Activated CD4-positive, alpha-beta memory T cell treated with anti-CD3 and anti-CD28 coated beads for 36 hours (primary cell): ENCODE results near the gene TFAP2B. TPM values are rescaled to one million over a fixed set of nuclear protein-coding genes. Genes with fewer than 3 reads are reported as not detected.

ENCODE experiments used
- CTCF ChIA-PET: fragments of 350-600 bp; sonication (Branson Sonifier 250); formaldehyde crosslinking; loops from one replicate; lab custom pipeline; 2021; ENCODE audit warnings: antibody characterized with exemption, inconsistent platforms; lab: Charles Lee
- POLR2A ChIA-PET: fragments of 350-600 bp; sonication (Branson Sonifier 250); formaldehyde crosslinking; loops from one replicate; lab custom pipeline; 2021; ENCODE audit warnings: antibody characterized with exemption; lab: Charles Lee
- DNase-seq: peaks from one replicate; pipeline ENCODE4 v3.0.0-alpha.2; 2020
- H3K27ac Mint-ChIP-seq: one replicate; pipeline ENCODE4 v1.8.0; 2021; ENCODE audit warnings: mixed read lengths
- H3K27me3 Mint-ChIP-seq: one replicate; pipeline ENCODE4 v1.8.0; 2021; ENCODE audit warnings: mixed read lengths
- H3K36me3 Mint-ChIP-seq: one replicate; pipeline ENCODE4 v1.8.0; 2021; ENCODE audit warnings: mixed read lengths
- H3K4me1 Mint-ChIP-seq: one replicate; pipeline ENCODE4 v1.8.0; 2021; ENCODE audit warnings: low read depth, mixed read lengths
- H3K4me3 Mint-ChIP-seq: one replicate; pipeline ENCODE4 v1.8.0; 2021; ENCODE audit warnings: mild to moderate bottlenecking, mixed read lengths
- H3K9me3 Mint-ChIP-seq: one replicate; pipeline ENCODE4 v1.8.0; 2021; ENCODE audit warnings: mixed read lengths
- intact Hi-C: fragments of 100-400 bp; cut with micrococcal nuclease; formaldehyde crosslinking; loops from one replicate; pipeline ENCODE4 v1.15.1; 2023
- total RNA-seq, 2 experiments: library from RNA; stranded (reverse); gene quantifications; one replicate each; pipeline ENCODE4 v1.2.3, GENCODE V29; 2021

The TFAP2B gene
- total RNA-seq, 2 experiments from 2014 or later: not detected

GRCh38 chr6:50861692-50862091, 43.0 kb downstream of the TFAP2B start:
- no peaks in the 10 kb centered on the region for H3K4me1 Mint-ChIP-seq
- DNase-seq: no peak
- no peak overlapping the region for H3K4me3 Mint-ChIP-seq
- no peaks in the 10 kb centered on the region for H3K36me3 Mint-ChIP-seq
- H3K27me3 Mint-ChIP-seq: no peaks in the 10 kb centered on the region
- peaks cover 8% of the 10 kb centered on the region for H3K9me3 Mint-ChIP-seq
- intact Hi-C loops: no loop called here
- CTCF ChIA-PET: no interaction called here
- POLR2A ChIA-PET: no interaction called here
- no peak overlapping the region for H3K27ac Mint-ChIP-seq

- H3K27ac Mint-ChIP-seq: no peak overlapping the region
- H3K27me3 Mint-ChIP-seq: no peaks in the 10 kb centered on the region
- no peak overlapping the region for H3K4me3 Mint-ChIP-seq
- POLR2A ChIA-PET: no interaction called here
- DNase-seq: no peak
- no peaks in the 10 kb centered on the region for H3K4me1 Mint-ChIP-seq
- CTCF ChIA-PET: no interaction called here
- intact Hi-C loops: no loop called here
- H3K36me3 Mint-ChIP-seq: no peaks in the 10 kb centered on the region
- H3K9me3 Mint-ChIP-seq: peaks cover 8% of the 10 kb centered on the region
Measured at GRCh38 chr6:50862176-50862575, 43.5 kb downstream of the TFAP2B start.

DNA sequence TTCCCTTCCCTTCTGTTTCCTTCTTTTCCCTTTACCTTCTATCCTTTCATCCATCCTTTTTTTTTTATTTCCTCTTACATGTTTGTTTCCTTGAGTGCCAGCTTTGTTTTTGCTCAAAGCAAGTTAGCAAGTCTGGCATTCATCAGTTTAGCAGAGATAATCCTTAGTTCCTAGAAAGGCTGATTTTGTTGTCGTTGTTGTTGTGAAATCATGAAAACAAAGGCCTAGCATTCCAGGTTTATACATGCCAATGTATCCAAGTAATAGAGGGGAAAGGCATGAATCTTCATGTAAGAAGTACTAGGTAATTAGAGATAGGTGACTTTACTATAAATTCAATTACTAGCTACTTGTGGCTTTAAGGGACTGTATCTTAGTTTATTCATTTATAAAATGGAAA, 45.9 kb downstream of the TFAP2B start:
- Mint-ChIP-seq H3K36me3 (no peaks in the 10 kb centered on the region), H3K4me3 (no peak overlapping the region), H3K4me1 (no peaks in the 10 kb centered on the region), H3K9me3 (peaks cover 3% of the 10 kb centered on the region), H3K27me3 (no peaks in the 10 kb centered on the region), H3K27ac (no peak overlapping the region)
- DNase-seq: no peak
- POLR2A ChIA-PET: no interaction called here
- CTCF ChIA-PET: no interaction called here
- intact Hi-C loops: no loop called here

- POLR2A ChIA-PET: no interaction called here
- no peaks in the 10 kb centered on the region for H3K36me3 Mint-ChIP-seq
- no peaks in the 10 kb centered on the region for H3K9me3 Mint-ChIP-seq
- H3K27me3 Mint-ChIP-seq: no peaks in the 10 kb centered on the region
- intact Hi-C loops: no loop called here
- H3K4me3 Mint-ChIP-seq: no peak overlapping the region
- DNase-seq: no peak
- no peak overlapping the region for H3K27ac Mint-ChIP-seq
- H3K4me1 Mint-ChIP-seq: no peaks in the 10 kb centered on the region
- CTCF ChIA-PET: no interaction called here
Measured at GRCh38 chr6:50868466-50868865, 49.8 kb downstream of the TFAP2B start.

GRCh38 chr6:50873167-50873566, 54.5 kb downstream of the TFAP2B start:
- Mint-ChIP-seq H3K36me3 (no peaks in the 10 kb centered on the region), H3K27ac (no peak overlapping the region), H3K4me1 (no peaks in the 10 kb centered on the region), H3K27me3 (no peaks in the 10 kb centered on the region), H3K4me3 (no peak overlapping the region), H3K9me3 (no peaks in the 10 kb centered on the region)
- no peak for DNase-seq
- ChIA-PET CTCF (no interaction called here), POLR2A (no interaction called here)
- intact Hi-C loops: no loop called here

- POLR2A ChIA-PET: no interaction called here
- H3K4me3 Mint-ChIP-seq: no peak overlapping the region
- CTCF ChIA-PET: interaction anchor here (0.7 kb wide), 1 partner anchor 1586 kb away, joined by 4 read pairs; no protein-coding TSS in a partner anchor
- H3K27ac Mint-ChIP-seq: no peak overlapping the region
- intact Hi-C loops: no loop called here
- no peaks in the 10 kb centered on the region for H3K4me1 Mint-ChIP-seq
- H3K27me3 Mint-ChIP-seq: no peaks in the 10 kb centered on the region
- no peak for DNase-seq
- no peaks in the 10 kb centered on the region for H3K36me3 Mint-ChIP-seq
- no peaks in the 10 kb centered on the region for H3K9me3 Mint-ChIP-seq
Measured at GRCh38 chr6:50884364-50884763, 65.7 kb downstream of the TFAP2B start.

GRCh38 chr6:50887112-50887511, 68.4 kb downstream of the TFAP2B start:
- no peaks in the 10 kb centered on the region for H3K27me3 Mint-ChIP-seq
- H3K4me1 Mint-ChIP-seq: no peaks in the 10 kb centered on the region
- H3K4me3 Mint-ChIP-seq: no peak overlapping the region
- ChIA-PET POLR2A (no interaction called here), CTCF (no interaction called here)
- no peak overlapping the region for H3K27ac Mint-ChIP-seq
- H3K36me3 Mint-ChIP-seq: no peaks in the 10 kb centered on the region
- intact Hi-C loops: no loop called here
- peaks cover 1% of the 10 kb centered on the region for H3K9me3 Mint-ChIP-seq
- no peak for DNase-seq

- intact Hi-C loops: no loop called here
- Mint-ChIP-seq H3K36me3 (no peaks in the 10 kb centered on the region), H3K9me3 (peaks cover 1% of the 10 kb centered on the region), H3K27ac (no peak overlapping the region), H3K27me3 (no peaks in the 10 kb centered on the region), H3K4me3 (no peak overlapping the region), H3K4me1 (no peaks in the 10 kb centered on the region)
- ChIA-PET CTCF (no interaction called here), POLR2A (no interaction called here)
- DNase-seq: no peak
Measured at GRCh38 chr6:50889497-50889896, 70.8 kb downstream of the TFAP2B start.

DNA sequence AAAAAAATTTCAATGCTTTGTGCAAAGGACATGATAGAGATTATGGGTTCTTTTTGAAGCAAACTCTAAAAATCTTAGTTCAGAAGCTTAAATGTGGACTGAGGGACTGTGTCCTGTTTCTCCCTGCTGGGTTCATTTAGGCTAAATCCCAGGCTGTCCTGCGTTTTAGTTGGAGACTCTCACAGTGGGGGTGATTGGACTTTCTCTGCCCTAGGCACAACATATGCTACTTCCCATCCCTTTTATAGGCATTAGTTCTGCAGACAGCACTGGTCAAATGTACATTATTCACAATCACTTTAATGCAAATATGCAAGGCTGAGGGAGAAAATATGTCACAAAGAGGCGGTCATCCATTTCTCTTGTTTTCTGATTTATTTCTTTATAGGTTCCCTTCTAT, 71.3 kb downstream of the TFAP2B start:
- Mint-ChIP-seq H3K36me3 (no peaks in the 10 kb centered on the region), H3K27ac (no peak overlapping the region), H3K27me3 (no peaks in the 10 kb centered on the region), H3K4me3 (no peak overlapping the region), H3K4me1 (no peaks in the 10 kb centered on the region), H3K9me3 (peaks cover 1% of the 10 kb centered on the region)
- ChIA-PET POLR2A (no interaction called here), CTCF (no interaction called here)
- DNase-seq: no peak
- intact Hi-C loops: no loop called here

GRCh38 chr6:50890579-50890978, 71.9 kb downstream of the TFAP2B start:
- POLR2A ChIA-PET: no interaction called here
- intact Hi-C loops: no loop called here
- CTCF ChIA-PET: no interaction called here

DNA sequence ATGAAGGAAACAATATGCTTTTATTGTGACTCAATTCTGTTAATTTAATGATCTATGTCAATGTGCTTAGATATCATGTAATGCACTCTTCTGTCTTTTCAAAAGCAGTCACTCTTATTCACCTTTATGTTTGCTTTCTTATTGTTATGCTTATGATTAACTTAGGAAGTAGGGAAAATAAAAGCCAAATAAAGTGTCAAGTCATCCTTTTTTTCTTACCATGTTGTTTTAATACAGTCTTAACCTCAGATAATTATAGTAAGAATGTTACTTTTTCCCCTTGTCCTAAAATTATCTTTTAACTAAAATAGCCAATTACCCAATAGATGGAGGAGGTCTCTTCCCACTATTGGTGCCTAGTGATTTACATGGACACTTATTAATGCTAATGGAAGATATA, 72.6 kb downstream of the TFAP2B start:
- no peak overlapping the region for H3K27ac Mint-ChIP-seq

More at GRCh38 chr6:50890579-50890978, 71.9 kb downstream of the TFAP2B start:
- no peak for DNase-seq
- H3K4me3 Mint-ChIP-seq: no peak overlapping the region
- no peak overlapping the region for H3K27ac Mint-ChIP-seq
- no peaks in the 10 kb centered on the region for H3K4me1 Mint-ChIP-seq
- H3K27me3 Mint-ChIP-seq: no peaks in the 10 kb centered on the region
- H3K36me3 Mint-ChIP-seq: no peaks in the 10 kb centered on the region
- peaks cover 4% of the 10 kb centered on the region for H3K9me3 Mint-ChIP-seq

More for the DNA sequence above, 72.6 kb downstream of the TFAP2B start:
- H3K36me3 Mint-ChIP-seq: no peaks in the 10 kb centered on the region
- ChIA-PET POLR2A (no interaction called here), CTCF (no interaction called here)
- intact Hi-C loops: no loop called here
- H3K27me3 Mint-ChIP-seq: no peaks in the 10 kb centered on the region
- peaks cover 4% of the 10 kb centered on the region for H3K9me3 Mint-ChIP-seq
- no peaks in the 10 kb centered on the region for H3K4me1 Mint-ChIP-seq
- no peak overlapping the region for H3K4me3 Mint-ChIP-seq
- no peak for DNase-seq
